ENCODE results near the gene RUNDC3A.
"Not testable (repeated sequence)": the region's sequence is repeated elsewhere in the genome, so short reads cannot be mapped to it uniquely, and the experiment has no call there.

DNA sequence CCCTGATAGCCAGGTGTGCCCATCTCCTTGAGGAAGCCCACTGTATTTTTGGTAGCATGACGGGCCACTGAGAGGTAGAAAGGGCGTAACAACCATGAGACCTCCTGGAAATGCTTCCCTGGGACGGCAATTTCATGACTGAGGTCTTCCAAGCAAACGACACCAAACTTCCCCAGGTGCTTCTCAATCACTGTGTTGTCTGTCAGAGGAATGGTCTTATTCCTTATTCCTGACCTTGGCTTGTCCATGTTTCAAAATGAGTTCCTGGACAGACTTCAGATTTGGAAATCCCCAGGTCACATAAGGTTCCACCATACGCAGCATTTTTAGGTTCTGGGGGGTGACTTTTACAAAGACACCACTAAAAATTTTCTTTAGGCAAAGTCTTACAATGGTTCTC is 56.6 kb downstream of the RUNDC3A start:
- TF ChIP-seq, protein P1, sequence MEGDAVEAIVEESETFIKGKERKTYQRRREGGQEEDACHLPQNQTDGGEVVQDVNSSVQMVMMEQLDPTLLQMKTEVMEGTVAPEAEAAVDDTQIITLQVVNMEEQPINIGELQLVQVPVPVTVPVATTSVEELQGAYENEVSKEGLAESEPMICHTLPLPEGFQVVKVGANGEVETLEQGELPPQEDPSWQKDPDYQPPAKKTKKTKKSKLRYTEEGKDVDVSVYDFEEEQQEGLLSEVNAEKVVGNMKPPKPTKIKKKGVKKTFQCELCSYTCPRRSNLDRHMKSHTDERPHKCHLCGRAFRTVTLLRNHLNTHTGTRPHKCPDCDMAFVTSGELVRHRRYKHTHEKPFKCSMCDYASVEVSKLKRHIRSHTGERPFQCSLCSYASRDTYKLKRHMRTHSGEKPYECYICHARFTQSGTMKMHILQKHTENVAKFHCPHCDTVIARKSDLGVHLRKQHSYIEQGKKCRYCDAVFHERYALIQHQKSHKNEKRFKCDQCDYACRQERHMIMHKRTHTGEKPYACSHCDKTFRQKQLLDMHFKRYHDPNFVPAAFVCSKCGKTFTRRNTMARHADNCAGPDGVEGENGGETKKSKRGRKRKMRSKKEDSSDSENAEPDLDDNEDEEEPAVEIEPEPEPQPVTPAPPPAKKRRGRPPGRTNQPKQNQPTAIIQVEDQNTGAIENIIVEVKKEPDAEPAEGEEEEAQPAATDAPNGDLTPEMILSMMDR (IDR thresholded peaks at IDR 0.05; ENCODE audit: insufficient read depth, low read depth, low read length): not testable (repeated sequence)
- not testable (repeated sequence) for TF ChIP-seq EZH2 (IDR thresholded peaks at IDR 0.05; ENCODE audit: insufficient read depth, low read length)

Measured in astrocyte (in vitro differentiated cells and primary cell).